Stomach (tissue), 9 donors: ENCODE measurements around the gene ABCB9. TPM values are rescaled to one million over a fixed set of nuclear protein-coding genes. Genes with fewer than 3 reads are reported as not detected.

Experiments
- DNase-seq, 2 donors: peaks; one replicate each; pipeline versions ENCODE4 v3.0.0 to v3.0.0-alpha.2; 2013 to 2019
- H3K27ac ChIP-seq, 5 donors: fragments of 200-600 bp in 4 of 5; sonication (generic) in 4 of 5; one replicate each; pipeline ENCODE4 v1.5.1; 2013 to 2019; ENCODE audit warnings: mild to moderate bottlenecking in 1 of 5, moderate library complexity in 1 of 5
- H3K27me3 ChIP-seq, 3 donors: fragments of 200-600 bp; sonication (generic); one replicate each; pipeline ENCODE4 v1.5.1; 2017 to 2019; ENCODE audit warnings: mixed run types in 1 of 3
- H3K36me3 ChIP-seq, 4 donors: fragments of 200-600 bp; sonication (generic); 1 replicate in 3 of 4; 2 replicates in 1 of 4; pipeline ENCODE4 v1.5.1; 2016 to 2019
- H3K4me1 ChIP-seq, 4 donors: fragments of 200-600 bp; sonication (generic); one replicate each; pipeline ENCODE4 v1.5.1; 2016 to 2019
- H3K4me3 ChIP-seq, 4 donors: fragments of 200-600 bp; sonication (generic) in 3 of 4; one replicate each; pipeline ENCODE4 v1.5.1; 2016 to 2019; ENCODE audit warnings: mild to moderate bottlenecking in 1 of 4
- H3K9me3 ChIP-seq, 4 donors: fragments of 200-600 bp; sonication (generic); one replicate each; pipeline ENCODE4 v1.5.1; 2016 to 2019
- CTCF ChIP-seq, 7 experiments: fragments of 450-650 bp in 4 of 7; fragments of 200-600 bp in 3 of 7; sonication (generic) in 3 of 7; IDR thresholded peaks; one replicate each; pipeline ENCODE4 v1.5.1; 2016 to 2019; ENCODE audit warnings: antibody characterized with exemption in 7 of 7, control low read depth in 2 of 7, mild to moderate bottlenecking in 1 of 7
- EP300 ChIP-seq: sonication (generic); formaldehyde crosslinking; IDR thresholded peaks from one replicate; pipeline ENCODE4 v1.6.1; 2017; ENCODE audit warnings: antibody characterized with exemption
- POLR2A ChIP-seq, 4 donors: fragments of 450-650 bp; IDR thresholded peaks; one replicate each; pipeline ENCODE4 v1.6.1; 2016; ENCODE audit warnings: antibody characterized with exemption in 4 of 4, control low read depth in 2 of 4, mild to moderate bottlenecking in 1 of 4, moderate library complexity in 1 of 4
- POLR2AphosphoS5 ChIP-seq, 3 donors: sonication (generic); formaldehyde crosslinking; IDR thresholded peaks; one replicate each; pipeline ENCODE4 v1.6.1; 2016; ENCODE audit warnings: antibody characterized with exemption in 3 of 3
- WGBS, 5 donors: extraction: QIAGEN DNeasy Blood & Tissue Kit in 3 of 5; methylation state at CpG; one replicate each; pipeline versions ENCODE4 v1.1.5 to v1.1.7; 2013 to 2018; 5-methylcytosine and 5-hydroxymethylcytosine counted together
- intact Hi-C: fragments of 100-400 bp; cut with DNase I; formaldehyde crosslinking; loops from one replicate; pipeline ENCODE4 v1.15.1; 2023; ENCODE audit warnings: low total_unique reads
- polyA plus RNA-seq, 3 donors: library from polyadenylated mRNA; stranded (reverse); fragments of 200-250 nt; gene quantifications; one replicate each; pipeline ENCODE4 v1.2.3, GENCODE V29; 2013
- total RNA-seq, 5 donors: library from RNA; depleted of rRNA; stranded (reverse); fragments of >200 nt; gene quantifications; one replicate each; pipeline versions ENCODE4 v1.1.0 to v1.2.3, GENCODE V29; 2014 to 2016
- donor health status: healthy with polysubstance abuse.
- donor health status: Bipolar disorder and iron deficiency.
- donor health status: healthy.

Gene ABCB9
- total and polyA plus RNA-seq, 8 donors: 1.2 to 29.5 (median 2.2) TPM; not detected in 1

- Histone ChIP-seq H3K27me3 (no peaks in the 10 kb centered on the region), H3K4me3 (no peak overlapping the region), H3K27ac (no peak overlapping the region), H3K4me1 (peaks cover 3 to 24% (median 7%) of the 10 kb centered on the region in 4 donors), H3K9me3 (no peaks in the 10 kb centered on the region), H3K36me3 (peaks cover 0 to 19% (median 8%) of the 10 kb centered on the region in 4 donors)
- WGBS, 5 donors: 83 to 93% (median 90%) methylated on average over 4 of the region's 4 CpGs
- no peak for DNase-seq
- intact Hi-C loops: no loop called here
- TF ChIP-seq POLR2AphosphoS5 (IDR thresholded peaks at IDR 0.05) (no peak), CTCF (IDR thresholded peaks at IDR 0.05) (no peak), EP300 (no peak), POLR2A (IDR thresholded peaks at IDR 0.05) (no peak)
Measured at GRCh38 chr12:122939125-122939524, 27.1 kb downstream of the ABCB9 start.

- peaks cover 0 to 10% (median 4%) of the 10 kb centered on the region in 4 donors for H3K4me1 ChIP-seq
- intact Hi-C loops: no loop called here
- no peaks in the 10 kb centered on the region for H3K27me3 ChIP-seq
- no peak overlapping the region for H3K27ac ChIP-seq
- TF ChIP-seq EP300: no peak
- TF ChIP-seq POLR2A (IDR thresholded peaks at IDR 0.05): no peak
- TF ChIP-seq POLR2AphosphoS5 (IDR thresholded peaks at IDR 0.05): no peak
- no peak for TF ChIP-seq CTCF (IDR thresholded peaks at IDR 0.05)
- H3K36me3 ChIP-seq: peaks cover 0 to 26% (median 8%) of the 10 kb centered on the region in 4 donors
- H3K4me3 ChIP-seq: no peak overlapping the region
- WGBS, 5 donors: 81 to 88% (median 85%) methylated on average over 3 of the region's 3 CpGs
- DNase-seq: no peak
- H3K9me3 ChIP-seq: no peaks in the 10 kb centered on the region
Measured at GRCh38 chr12:122937622-122938091, 28.6 kb downstream of the ABCB9 start.

GRCh38 chr12:122935318-122935717 is 30.9 kb downstream of the ABCB9 start:
- no peak overlapping the region for H3K27ac ChIP-seq
- H3K9me3 ChIP-seq: no peaks in the 10 kb centered on the region
- no peaks in the 10 kb centered on the region for H3K4me1 ChIP-seq
- no peak overlapping the region for H3K4me3 ChIP-seq
- H3K36me3 ChIP-seq: peaks cover 0 to 36% (median 15%) of the 10 kb centered on the region in 4 donors
- DNase-seq: no peak
- intact Hi-C loops: no loop called here
- H3K27me3 ChIP-seq: no peaks in the 10 kb centered on the region
- TF ChIP-seq CTCF (IDR thresholded peaks at IDR 0.05): no peak
- TF ChIP-seq EP300: no peak
- no peak for TF ChIP-seq POLR2AphosphoS5 (IDR thresholded peaks at IDR 0.05)
- TF ChIP-seq POLR2A (IDR thresholded peaks at IDR 0.05): no peak
- WGBS, 5 donors: 90 to 93% (median 92%) methylated on average over 8 of the region's 8 CpGs

GRCh38 chr12:122934722-122935121 is 31.5 kb downstream of the ABCB9 start:
- TF ChIP-seq POLR2A (IDR thresholded peaks at IDR 0.05) (no peak), POLR2AphosphoS5 (IDR thresholded peaks at IDR 0.05) (no peak), CTCF (IDR thresholded peaks at IDR 0.05) (no peak)
- Histone ChIP-seq H3K4me3 (no peak overlapping the region), H3K27ac (no peak overlapping the region), H3K9me3 (no peaks in the 10 kb centered on the region), H3K4me1 (no peaks in the 10 kb centered on the region), H3K27me3 (no peaks in the 10 kb centered on the region), H3K36me3 (peaks cover 0 to 35% (median 15%) of the 10 kb centered on the region in 4 donors)
- intact Hi-C loops: no loop called here
- WGBS, 5 donors: 68 to 79% (median 73%) methylated on average over 3 of the region's 3 CpGs
- no peak for DNase-seq
